COLO829 (cell line): ENCODE measurements around the gene FAM83F.
"Not testable (repeated sequence)": the region's sequence is repeated elsewhere in the genome, so short reads cannot be mapped to it uniquely, and the experiment has no call there.

ENCODE experiments used
- DNase-seq: peaks from one replicate; pipeline ENCODE4 v3.0.0; 2012; ENCODE audit warnings: low spot score

FAM83F gene

GRCh38 chr22:39965748-39966147 lies 29.0 kb upstream of the FAM83F start:
- no peak for DNase-seq

GRCh38 chr22:39966470-39966869 lies 28.3 kb upstream of the FAM83F start:
- no peak for DNase-seq

- no peak for DNase-seq
Measured at GRCh38 chr22:39967103-39967829, 27.5 kb upstream of the FAM83F start.

- DNase-seq = peak; percentile 97
Measured at GRCh38 chr22:39967996-39968972, 26.5 kb upstream of the FAM83F start.

- DNase-seq = peak; percentile 49
Measured at GRCh38 chr22:39970742-39971141, 24.0 kb upstream of the FAM83F start.

GRCh38 chr22:39972641-39973040 lies 22.1 kb upstream of the FAM83F start:
- no peak for DNase-seq

GRCh38 chr22:39973656-39974055 lies 21.1 kb upstream of the FAM83F start:
- DNase-seq = no peak

GRCh38 chr22:39974065-39974464 lies 20.7 kb upstream of the FAM83F start:
- DNase-seq = no peak

GRCh38 chr22:39979048-39979447 lies 15.7 kb upstream of the FAM83F start:
- DNase-seq = no peak

- no peak for DNase-seq
Measured at GRCh38 chr22:39979458-39979857, 15.3 kb upstream of the FAM83F start.

- DNase-seq = no peak
Measured at GRCh38 chr22:39980596-39980995, 14.2 kb upstream of the FAM83F start.

GRCh38 chr22:39983346-39983745 lies 11.4 kb upstream of the FAM83F start:
- DNase-seq = no peak

GRCh38 chr22:39984006-39984405 lies 10.7 kb upstream of the FAM83F start:
- peak; percentile 65 for DNase-seq

GRCh38 chr22:39984746-39985145 lies 10.0 kb upstream of the FAM83F start:
- no peak for DNase-seq

GRCh38 chr22:39985383-39986035 lies 9.2 kb upstream of the FAM83F start:
- no peak for DNase-seq

GRCh38 chr22:39988386-39989114 lies 6.2 kb upstream of the FAM83F start:
- no peak for DNase-seq

- DNase-seq = no peak
Measured at GRCh38 chr22:39989633-39990032, 5.1 kb upstream of the FAM83F start.

- no peak for DNase-seq
Measured at GRCh38 chr22:39990686-39991085, 4.1 kb upstream of the FAM83F start.

- no peak for DNase-seq
Measured at GRCh38 chr22:39991159-39991860, 3.4 kb upstream of the FAM83F start.

- no peak for DNase-seq
Measured at GRCh38 chr22:39992088-39992826, 2.5 kb upstream of the FAM83F start.

GRCh38 chr22:39992894-39993293 lies 1.9 kb upstream of the FAM83F start:
- not testable (repeated sequence) for DNase-seq
